Hepatocyte (in vitro differentiated cells): ENCODE data around the gene CFAP65. TPM values are rescaled to one million over a fixed set of nuclear protein-coding genes. Genes with fewer than 3 reads are reported as not detected.

Experiments
- DNase-seq: peaks from one replicate; pipeline ENCODE4 v3.0.0-alpha.2; 2016; ENCODE audit warnings: low spot score
- H2AFZ ChIP-seq: fragments of 200-600 bp; sonication (generic); 2 replicates; pipeline ENCODE4 v1.6.0; 2016; ENCODE audit warnings: antibody characterized with exemption, mild to moderate bottlenecking
- H3K27ac ChIP-seq: fragments of 200-600 bp; sonication (generic); 2 replicates; pipeline ENCODE4 v1.5.1; 2016; ENCODE audit warnings: mild to moderate bottlenecking
- H3K27me3 ChIP-seq: fragments of 200-600 bp; sonication (generic); 2 replicates; pipeline ENCODE4 v1.6.1; 2016
- H3K36me3 ChIP-seq: fragments of 200-600 bp; sonication (generic); replicated peaks from 2 replicates; pipeline ENCODE4 v1.5.1; 2016; ENCODE audit warnings: low read depth; ENCODE audit not compliant: insufficient read depth
- H3K4me1 ChIP-seq: fragments of 200-600 bp; sonication (generic); 2 replicates; pipeline ENCODE4 v1.5.1; 2016; ENCODE audit warnings: mild to moderate bottlenecking, moderate library complexity; ENCODE audit not compliant: insufficient read depth
- H3K4me2 ChIP-seq: fragments of 200-600 bp; sonication (generic); 2 replicates; pipeline ENCODE4 v1.6.0; 2016
- H3K4me3 ChIP-seq: fragments of 200-600 bp; sonication (generic); 2 replicates; pipeline ENCODE4 v1.5.1; 2016; ENCODE audit warnings: mild to moderate bottlenecking
- H3K79me2 ChIP-seq: fragments of 200-600 bp; sonication (generic); 2 replicates; pipeline ENCODE4 v1.6.0; 2017; ENCODE audit warnings: mild to moderate bottlenecking
- H3K9me2 ChIP-seq: fragments of 200-600 bp; sonication (generic); replicated peaks from 2 replicates; pipeline ENCODE4 v1.6.0; 2017; ENCODE audit warnings: mild to moderate bottlenecking; ENCODE audit not compliant: insufficient read depth
- H3K9me3 ChIP-seq: fragments of 200-600 bp; sonication (generic); 2 replicates; pipeline ENCODE4 v1.5.1; 2016; ENCODE audit warnings: low read depth, mild to moderate bottlenecking
- H4K20me1 ChIP-seq: fragments of 200-600 bp; sonication (generic); 2 replicates; pipeline ENCODE4 v1.6.0; 2016; ENCODE audit warnings: mild to moderate bottlenecking; ENCODE audit not compliant: insufficient read depth, poor library complexity, severe bottlenecking
- EZH2 ChIP-seq: fragments of 200-600 bp; sonication (generic); IDR thresholded peaks from 2 replicates; pipeline ENCODE4 v1.6.1; 2016; ENCODE audit warnings: antibody characterized with exemption, mild to moderate bottlenecking, borderline replicate concordance
- EZH2phosphoT487 ChIP-seq: fragments of 200-600 bp; sonication (generic); IDR thresholded peaks from one replicate; pipeline ENCODE4 v1.6.1; 2018; ENCODE audit warnings: antibody characterized with exemption, mild to moderate bottlenecking, low read depth, moderate library complexity; ENCODE audit not compliant: unreplicated experiment, severe bottlenecking
- whole genome bisulfite sequencing: methylation state at CpG from one replicate; pipeline ENCODE4 v1.1.6; 2016; ENCODE audit warnings: low lambda C conversion rate; ENCODE audit errors: missing lambda C conversion rate; 5-methylcytosine and 5-hydroxymethylcytosine counted together
- polyA plus RNA-seq: library from polyadenylated mRNA; unstranded; fragments of >200 nt; fragmentation: Nextera tagmentation; extraction: Ambion mirVana; gene quantifications from 2 replicates; pipeline ENCODE4 v1.2.1, GENCODE V29; 2016
- total RNA-seq: library from RNA; depleted of rRNA; stranded (reverse); fragments of >200 nt; gene quantifications from 2 replicates; pipeline ENCODE4 v1.2.3, GENCODE V29; 2014
- TF ChIP-seq, protein P1 (sequence below): fragments of 200-600 bp; sonication (generic); IDR thresholded peaks from 2 replicates; pipeline ENCODE4 v1.5.1; 2016; ENCODE audit warnings: antibody characterized with exemption, mild to moderate bottlenecking; ENCODE audit not compliant: poor library complexity

Gene CFAP65
- total and polyA plus RNA-seq, 2 experiments from 2014 or later, result 0.03 to 0.05 TPM

DNA sequence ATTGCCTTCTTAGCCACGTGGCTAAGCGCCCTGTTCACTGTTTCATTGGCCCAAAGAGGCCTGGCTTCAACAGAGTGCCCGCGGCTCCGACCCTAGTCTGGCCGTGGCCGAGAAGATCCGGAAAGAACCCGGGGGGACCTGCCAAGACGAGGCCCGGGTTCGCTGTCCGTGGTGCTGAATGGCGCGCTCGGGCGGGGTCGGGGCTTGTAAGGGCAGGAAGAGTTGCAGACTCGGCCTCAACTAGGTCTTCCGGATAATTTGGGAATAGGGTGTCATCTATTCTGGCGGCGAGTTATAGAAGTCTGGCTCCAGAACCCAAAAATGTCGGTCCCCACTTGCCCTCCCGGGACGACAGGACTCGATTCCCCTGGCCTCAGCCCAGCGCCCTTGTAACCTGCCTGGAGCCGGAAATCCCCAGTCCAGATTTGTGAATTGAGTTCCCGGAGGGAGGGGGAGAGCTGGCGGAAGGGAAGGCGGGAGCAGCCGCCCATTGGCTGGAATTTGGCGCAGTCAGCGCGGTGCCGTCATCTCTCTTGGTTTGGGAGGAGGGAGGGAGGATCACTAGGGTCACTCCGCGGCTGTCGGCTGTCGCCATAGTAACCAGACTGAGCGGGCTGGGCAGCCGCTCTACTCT lies 78.3 kb downstream of the CFAP65 start:
- no peak overlapping the region for H2AFZ ChIP-seq
- no peaks in the 10 kb centered on the region for H4K20me1 ChIP-seq
- H3K79me2 ChIP-seq, result no peaks in the 10 kb centered on the region
- H3K9me3 ChIP-seq, result no peaks in the 10 kb centered on the region
- peaks cover 76% of the 10 kb centered on the region for H3K27me3 ChIP-seq
- WGBS, result 2% methylated on average over 42 of the region's 42 CpGs
- H3K4me2 ChIP-seq, result peak overlapping the region; percentile 31
- no peaks in the 10 kb centered on the region for H3K9me2 ChIP-seq
- H3K4me1 ChIP-seq, result peaks cover 7% of the 10 kb centered on the region
- H3K36me3 ChIP-seq, result no peaks in the 10 kb centered on the region
- no peak overlapping the region for H3K4me3 ChIP-seq
- TF ChIP-seq EZH2phosphoT487, result no peak
- TF ChIP-seq, protein P1, sequence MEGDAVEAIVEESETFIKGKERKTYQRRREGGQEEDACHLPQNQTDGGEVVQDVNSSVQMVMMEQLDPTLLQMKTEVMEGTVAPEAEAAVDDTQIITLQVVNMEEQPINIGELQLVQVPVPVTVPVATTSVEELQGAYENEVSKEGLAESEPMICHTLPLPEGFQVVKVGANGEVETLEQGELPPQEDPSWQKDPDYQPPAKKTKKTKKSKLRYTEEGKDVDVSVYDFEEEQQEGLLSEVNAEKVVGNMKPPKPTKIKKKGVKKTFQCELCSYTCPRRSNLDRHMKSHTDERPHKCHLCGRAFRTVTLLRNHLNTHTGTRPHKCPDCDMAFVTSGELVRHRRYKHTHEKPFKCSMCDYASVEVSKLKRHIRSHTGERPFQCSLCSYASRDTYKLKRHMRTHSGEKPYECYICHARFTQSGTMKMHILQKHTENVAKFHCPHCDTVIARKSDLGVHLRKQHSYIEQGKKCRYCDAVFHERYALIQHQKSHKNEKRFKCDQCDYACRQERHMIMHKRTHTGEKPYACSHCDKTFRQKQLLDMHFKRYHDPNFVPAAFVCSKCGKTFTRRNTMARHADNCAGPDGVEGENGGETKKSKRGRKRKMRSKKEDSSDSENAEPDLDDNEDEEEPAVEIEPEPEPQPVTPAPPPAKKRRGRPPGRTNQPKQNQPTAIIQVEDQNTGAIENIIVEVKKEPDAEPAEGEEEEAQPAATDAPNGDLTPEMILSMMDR, result no peak
- TF ChIP-seq EZH2, result no peak
- DNase-seq, result peak; percentile 84
- H3K27ac ChIP-seq, result no peak overlapping the region

DNA sequence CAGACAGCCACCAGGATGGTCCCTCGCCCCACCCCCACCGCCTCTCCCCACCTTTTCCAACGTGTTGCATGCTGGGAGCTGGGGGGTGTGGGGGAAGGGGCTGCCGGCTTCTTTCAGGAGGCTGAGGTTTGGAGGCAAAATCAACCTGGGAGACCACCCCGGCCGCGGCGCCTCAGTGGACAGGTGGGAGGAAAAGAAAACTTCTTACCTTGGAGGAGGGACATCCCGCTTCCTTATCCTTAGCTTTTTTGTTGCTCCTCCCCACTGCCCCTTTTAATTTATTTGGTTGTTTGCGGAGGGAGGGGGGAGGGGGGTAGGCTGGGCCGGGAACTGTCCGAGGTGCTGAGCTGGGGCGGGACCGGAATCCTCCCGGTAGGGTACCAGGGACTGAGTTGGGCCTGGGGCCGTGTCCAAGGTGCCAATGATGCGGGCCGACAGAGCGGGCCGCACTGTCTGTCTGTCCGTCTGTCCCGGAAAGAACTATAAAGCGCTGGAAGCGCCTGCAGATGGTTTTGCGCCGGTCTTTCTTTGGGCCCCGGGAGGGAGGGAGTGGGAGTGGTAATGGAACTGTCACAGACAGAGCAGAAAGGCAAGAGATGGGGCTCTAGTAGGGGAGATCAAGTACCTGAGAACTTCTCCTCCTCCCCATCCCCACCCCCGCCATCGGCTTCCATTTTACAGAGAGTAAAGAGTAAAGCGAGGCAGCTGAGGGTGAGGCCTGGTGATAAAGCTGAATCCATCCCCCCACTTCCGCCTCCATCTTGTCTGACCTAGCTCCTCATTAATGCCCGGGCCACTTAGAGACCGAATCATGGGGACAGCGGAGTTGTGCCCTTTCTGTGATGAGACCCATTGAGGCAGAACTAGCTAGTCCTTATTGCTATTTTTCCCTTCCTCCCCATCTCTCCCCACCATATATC lies 79.4 kb downstream of the CFAP65 start:
- peaks cover 76% of the 10 kb centered on the region for H3K27me3 ChIP-seq
- no peak overlapping the region for H3K4me2 ChIP-seq
- TF ChIP-seq, protein P1, result no peak
- TF ChIP-seq EZH2 (no peak), EZH2phosphoT487 (no peak)
- H3K4me1 ChIP-seq, result peaks cover 7% of the 10 kb centered on the region
- no peaks in the 10 kb centered on the region for H3K36me3 ChIP-seq
- H3K79me2 ChIP-seq, result no peaks in the 10 kb centered on the region
- H3K27ac ChIP-seq, result no peak overlapping the region
- no peak overlapping the region for H3K4me3 ChIP-seq
- no peaks in the 10 kb centered on the region for H4K20me1 ChIP-seq
- DNase-seq, result no peak
- H3K9me3 ChIP-seq, result no peaks in the 10 kb centered on the region
- no peaks in the 10 kb centered on the region for H3K9me2 ChIP-seq
- H2AFZ ChIP-seq, result no peak overlapping the region
- WGBS, result 30% methylated on average over 25 of the region's 34 CpGs

DNA sequence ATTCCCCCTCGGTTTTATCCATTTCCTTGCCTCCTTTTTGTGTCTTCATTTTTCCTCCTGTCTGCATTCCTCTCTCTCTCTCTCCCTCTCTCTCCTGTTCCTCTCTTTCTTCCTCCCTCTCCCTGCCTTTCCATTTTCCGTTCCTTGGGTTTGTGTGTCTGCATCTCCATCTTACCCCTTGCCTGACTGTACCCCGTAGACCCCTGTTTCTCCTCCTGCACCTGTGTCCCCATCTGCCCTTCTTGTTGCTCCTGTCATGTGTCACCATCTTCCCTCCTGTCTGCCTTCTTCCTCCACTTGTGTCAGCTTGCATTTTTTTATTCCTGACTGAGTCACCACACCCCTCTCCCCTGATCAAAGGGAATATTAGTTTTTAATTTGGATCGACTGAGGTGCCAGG lies 80.1 kb downstream of the CFAP65 start:
- H2AFZ ChIP-seq, result no peak overlapping the region

More for the DNA sequence above, 80.1 kb downstream of the CFAP65 start:
- no peaks in the 10 kb centered on the region for H3K79me2 ChIP-seq
- DNase-seq, result no peak
- no peaks in the 10 kb centered on the region for H3K9me3 ChIP-seq
- no peak overlapping the region for H3K4me3 ChIP-seq
- no peaks in the 10 kb centered on the region for H4K20me1 ChIP-seq
- peaks cover 79% of the 10 kb centered on the region for H3K27me3 ChIP-seq
- no peaks in the 10 kb centered on the region for H3K9me2 ChIP-seq
- TF ChIP-seq EZH2 (no peak), EZH2phosphoT487 (peak; percentile 27)
- TF ChIP-seq, protein P1, result no peak
- 40% methylated on average over 3 of the region's 4 CpGs for WGBS
- H3K36me3 ChIP-seq, result no peaks in the 10 kb centered on the region
- H3K4me2 ChIP-seq, result peak overlapping the region; percentile 63
- H3K27ac ChIP-seq, result no peak overlapping the region
- peaks cover 7% of the 10 kb centered on the region for H3K4me1 ChIP-seq
